HG03342 (cell line): ENCODE measurements around the gene FASTKD2.

Experiments used
- ATAC-seq: cut with Tn5 transposase; IDR thresholded peaks from one replicate; pipeline ENCODE4 v1.9.1; 2021; ENCODE audit warnings: mild to moderate bottlenecking, moderate library complexity; ENCODE audit not compliant: unreplicated experiment

Gene FASTKD2

GRCh38 chr2:206765242-206766056 lies at the start of gene FASTKD2, which contains the start of gene MDH1B:
Gene FASTKD2 (plus strand): TSS chr2:206765606. CDS start chr2:206766694, 1,088 bp downstream.
Gene MDH1B (minus strand): TSS chr2:206765328. CDS start chr2:206765271, 57 bp downstream.
- ATAC-seq: peak; percentile 89

- ATAC-seq: no peak
These were observed 48.8 kb upstream of the FASTKD2 start for GRCh38 chr2:206716623-206717022.

GRCh38 chr2:206718296-206718695 lies 47.1 kb upstream of the FASTKD2 start, which contains the start of gene DYTN:
Gene DYTN (minus strand): TSS chr2:206718396. CDS start chr2:206718279, 117 bp downstream.
- no peak for ATAC-seq

GRCh38 chr2:206721256-206721920 lies 44.0 kb upstream of the FASTKD2 start:
- peak; percentile 88 for ATAC-seq

GRCh38 chr2:206723288-206723687 lies 42.1 kb upstream of the FASTKD2 start:
- no peak for ATAC-seq

- no peak for ATAC-seq
These were observed 38.1 kb upstream of the FASTKD2 start for GRCh38 chr2:206727287-206727686.

GRCh38 chr2:206728277-206729199 lies 36.9 kb upstream of the FASTKD2 start:
- ATAC-seq: no peak

- no peak for ATAC-seq
These were observed 32.1 kb upstream of the FASTKD2 start for GRCh38 chr2:206733341-206733740.

- no peak for ATAC-seq
These were observed 28.5 kb upstream of the FASTKD2 start for GRCh38 chr2:206736935-206737334.

GRCh38 chr2:206739271-206739670 lies 26.1 kb upstream of the FASTKD2 start:
- ATAC-seq: no peak

- ATAC-seq: no peak
These were observed 24.6 kb upstream of the FASTKD2 start for GRCh38 chr2:206740800-206741199.

GRCh38 chr2:206756816-206757215 lies 8.6 kb upstream of the FASTKD2 start:
- no peak for ATAC-seq

- no peak for ATAC-seq
These were observed 649 bp upstream of the FASTKD2 start for GRCh38 chr2:206764673-206765241.

GRCh38 chr2:206766057-206766930 lies 888 bp downstream of the FASTKD2 start:
- no peak for ATAC-seq

GRCh38 chr2:206774871-206775270 lies 9.5 kb downstream of the FASTKD2 start:
- ATAC-seq: no peak

- no peak for ATAC-seq
These were observed 11.0 kb downstream of the FASTKD2 start for GRCh38 chr2:206776432-206776831.

GRCh38 chr2:206780671-206781070 lies 15.3 kb downstream of the FASTKD2 start:
- ATAC-seq: no peak

- no peak for ATAC-seq
These were observed 18.3 kb downstream of the FASTKD2 start for GRCh38 chr2:206783718-206784117.

GRCh38 chr2:206784559-206785353 lies 19.4 kb downstream of the FASTKD2 start:
- ATAC-seq: no peak
